Mammary epithelial cell (primary cell): Measurements from ENCODE around the gene HDAC4.

Experiments
- CTCF ChIP-seq, 2 donors: IDR thresholded peaks in 1 of 2; conservative IDR thresholded peaks in 1 of 2; 2 replicates each; pipeline ENCODE4 v1.5.1; 2011 to 2012; ENCODE audit warnings: inconsistent platforms in 2 of 2, low read length in 2 of 2, mild to moderate bottlenecking in 2 of 2, control low read depth in 1 of 2, low read depth in 1 of 2; ENCODE audit not compliant: insufficient read depth in 1 of 2; ENCODE audit errors: extremely low read depth in 1 of 2
- EZH2 ChIP-seq: IDR thresholded peaks from 2 replicates; pipeline ENCODE4 v1.6.1; 2012; ENCODE audit warnings: low read length, inconsistent platforms, borderline replicate concordance

GRCh38 chr2:239283288-239283945 lies 117.4 kb downstream of the HDAC4 start:
- TF ChIP-seq CTCF (conservative IDR thresholded peaks at IDR 0.05 in 1 of 2, IDR thresholded peaks at IDR 0.05 in 1 of 2; ENCODE audit: extremely low read depth in 1 of 2, insufficient read depth in 1 of 2, low read depth in 1 of 2, low read length in 2 of 2) (no peak), EZH2 (no peak)
